ENCODE data around the gene C2orf92.
"Not testable (repeated sequence)": the region's sequence is repeated elsewhere in the genome, so short reads cannot be mapped to it uniquely, and the experiment has no call there.

The C2orf92 gene

DNA sequence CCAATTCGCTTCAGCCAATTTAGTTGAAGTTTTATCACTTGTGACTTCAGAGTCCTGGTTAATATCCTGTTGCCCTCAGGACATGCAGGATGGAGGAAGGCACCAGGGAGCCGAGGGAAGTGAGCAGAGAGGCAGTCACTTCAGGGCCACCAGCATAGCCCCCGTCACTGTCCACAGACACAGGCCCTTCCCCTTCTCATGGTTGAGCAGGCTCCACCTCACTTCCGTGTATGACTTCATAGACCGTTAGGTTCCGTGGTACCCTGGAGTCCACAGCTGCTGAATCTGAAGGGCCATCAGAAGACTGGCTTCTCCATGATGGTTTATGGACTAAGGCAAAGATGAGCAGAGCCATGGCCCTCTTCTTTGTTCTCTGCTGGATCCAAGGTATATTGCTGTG is at the start of gene C2orf92:
Gene C2orf92, plus strand, starts transcription at position 266 of the 400 bp plus-strand sequence. Its CDS starts 76 bp downstream, at position 342.
- TF ChIP-seq, protein P1, sequence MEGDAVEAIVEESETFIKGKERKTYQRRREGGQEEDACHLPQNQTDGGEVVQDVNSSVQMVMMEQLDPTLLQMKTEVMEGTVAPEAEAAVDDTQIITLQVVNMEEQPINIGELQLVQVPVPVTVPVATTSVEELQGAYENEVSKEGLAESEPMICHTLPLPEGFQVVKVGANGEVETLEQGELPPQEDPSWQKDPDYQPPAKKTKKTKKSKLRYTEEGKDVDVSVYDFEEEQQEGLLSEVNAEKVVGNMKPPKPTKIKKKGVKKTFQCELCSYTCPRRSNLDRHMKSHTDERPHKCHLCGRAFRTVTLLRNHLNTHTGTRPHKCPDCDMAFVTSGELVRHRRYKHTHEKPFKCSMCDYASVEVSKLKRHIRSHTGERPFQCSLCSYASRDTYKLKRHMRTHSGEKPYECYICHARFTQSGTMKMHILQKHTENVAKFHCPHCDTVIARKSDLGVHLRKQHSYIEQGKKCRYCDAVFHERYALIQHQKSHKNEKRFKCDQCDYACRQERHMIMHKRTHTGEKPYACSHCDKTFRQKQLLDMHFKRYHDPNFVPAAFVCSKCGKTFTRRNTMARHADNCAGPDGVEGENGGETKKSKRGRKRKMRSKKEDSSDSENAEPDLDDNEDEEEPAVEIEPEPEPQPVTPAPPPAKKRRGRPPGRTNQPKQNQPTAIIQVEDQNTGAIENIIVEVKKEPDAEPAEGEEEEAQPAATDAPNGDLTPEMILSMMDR (IDR thresholded peaks at IDR 0.05; ENCODE audit: insufficient read depth, low read length, poor library complexity, severe bottlenecking), result no peak
- no peak within 1 kb of the TSS for H3K4me3 ChIP-seq (replicated peaks; ENCODE audit: low read depth, low read length)
- DNase-seq (ENCODE audit: extremely low read depth, insufficient read length), result no peak
- no peaks in the 10 kb centered on the region for H3K36me3 ChIP-seq (ENCODE audit: control insufficient read depth, insufficient read depth, low read length)
- no peaks in the 10 kb centered on the region for H3K27me3 ChIP-seq (replicated peaks; ENCODE audit: control insufficient read depth, insufficient read depth, low read length)

DNA sequence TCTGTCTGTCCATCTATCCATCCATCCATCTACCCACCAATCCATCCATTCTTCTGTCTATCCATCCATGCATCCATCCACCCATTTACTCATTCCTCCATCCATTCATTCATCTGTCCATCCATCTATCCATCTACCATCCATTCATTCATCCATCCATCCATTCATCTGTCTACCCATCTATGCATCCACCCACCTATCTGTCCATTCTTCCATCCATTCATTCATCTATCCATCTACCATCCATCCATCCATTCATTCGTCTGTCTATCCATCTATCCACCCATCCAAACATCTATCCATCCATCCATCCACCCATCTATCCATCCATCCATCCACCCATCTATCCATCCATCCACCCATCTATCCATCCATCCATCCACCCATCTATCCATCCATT is 49.0 kb upstream of the C2orf92 start:
- not testable (repeated sequence) for H3K4me3 ChIP-seq (replicated peaks; ENCODE audit: low read depth, low read length); H3K27me3 ChIP-seq (replicated peaks; ENCODE audit: control insufficient read depth, insufficient read depth, low read length); H3K36me3 ChIP-seq (ENCODE audit: control insufficient read depth, insufficient read depth, low read length); DNase-seq (ENCODE audit: extremely low read depth, insufficient read length)

DNA sequence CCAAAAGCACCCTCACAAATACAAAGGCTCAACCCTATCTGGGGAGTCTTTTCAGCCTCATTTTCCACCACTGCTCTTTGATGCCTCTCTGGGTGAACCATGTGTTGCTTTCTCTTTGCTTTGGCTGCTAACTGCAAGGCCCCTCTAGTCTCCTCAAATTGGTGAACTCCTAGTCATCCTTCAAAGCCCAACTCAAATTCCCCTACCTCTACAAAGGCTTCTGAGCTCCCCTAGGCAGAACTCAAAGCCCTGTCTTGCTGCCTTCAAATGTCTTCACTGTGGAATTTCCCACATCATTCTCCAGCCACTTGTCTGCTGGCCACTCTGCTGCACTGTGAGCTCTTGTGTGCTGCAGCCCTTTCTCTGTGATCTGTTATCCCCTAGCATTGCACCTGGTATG is 46.5 kb upstream of the C2orf92 start:
- not testable (repeated sequence) for H3K27me3 ChIP-seq (replicated peaks; ENCODE audit: control insufficient read depth, insufficient read depth, low read length); H3K4me3 ChIP-seq (replicated peaks; ENCODE audit: low read depth, low read length); H3K36me3 ChIP-seq (ENCODE audit: control insufficient read depth, insufficient read depth, low read length); DNase-seq (ENCODE audit: extremely low read depth, insufficient read length)

DNA sequence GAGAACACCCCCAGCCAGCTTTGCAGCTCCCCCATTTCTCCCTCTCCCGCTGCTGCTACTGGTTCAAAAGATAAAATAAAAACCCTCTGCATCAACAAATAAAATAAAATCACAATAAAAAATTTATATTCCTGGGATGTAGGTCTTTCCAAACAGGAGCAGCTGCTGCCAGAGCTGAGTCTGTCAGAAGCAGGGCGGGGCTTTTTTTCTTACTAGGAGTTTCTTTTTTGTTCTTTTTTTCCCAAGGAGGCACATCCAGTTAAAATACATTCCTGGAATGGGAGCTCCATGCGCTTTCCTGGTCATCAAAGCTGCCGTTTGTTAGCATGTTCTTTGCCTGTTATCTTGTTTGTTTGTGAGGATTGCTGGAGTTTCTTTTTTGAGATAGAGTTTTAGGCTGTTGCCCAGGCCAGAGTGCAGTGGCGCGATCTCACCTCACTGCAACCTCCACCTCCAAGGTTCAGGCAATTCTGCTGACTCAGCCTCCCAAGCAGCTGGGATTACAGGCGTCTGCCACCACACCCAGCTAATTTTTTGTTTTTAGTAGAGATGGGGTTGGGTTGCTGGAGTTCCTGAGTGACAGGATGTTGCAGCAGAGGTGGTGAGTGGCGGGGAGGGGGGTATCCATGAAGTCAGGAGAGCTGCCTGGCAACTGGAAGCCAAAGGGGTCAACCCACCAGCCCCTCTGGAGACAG is 44.0 kb upstream of the C2orf92 start:
- not testable (repeated sequence) for H3K4me3 ChIP-seq (replicated peaks; ENCODE audit: low read depth, low read length); DNase-seq (ENCODE audit: extremely low read depth, insufficient read length); H3K27me3 ChIP-seq (replicated peaks; ENCODE audit: control insufficient read depth, insufficient read depth, low read length); H3K36me3 ChIP-seq (ENCODE audit: control insufficient read depth, insufficient read depth, low read length)

DNA sequence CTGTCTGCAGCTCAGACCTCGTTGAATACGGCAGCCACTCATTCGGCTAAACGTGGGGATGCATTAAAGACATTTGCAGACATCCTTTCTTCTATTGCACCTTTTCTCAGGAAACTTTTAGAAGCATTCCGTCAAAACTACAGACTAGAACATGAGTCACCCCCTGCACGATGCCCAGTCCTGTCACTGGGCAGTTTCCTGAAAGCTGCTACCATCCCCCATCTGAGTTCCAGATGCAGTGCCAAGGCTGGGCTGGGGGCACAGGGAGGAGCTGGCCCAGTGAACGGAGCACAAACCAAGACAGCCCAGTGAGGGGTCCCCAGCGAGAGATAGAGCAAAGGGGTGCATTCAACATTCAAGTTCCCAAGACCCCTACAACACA is 43.5 kb upstream of the C2orf92 start:
- H3K4me3 ChIP-seq (replicated peaks; ENCODE audit: low read depth, low read length); H3K36me3 ChIP-seq (ENCODE audit: control insufficient read depth, insufficient read depth, low read length); DNase-seq (ENCODE audit: extremely low read depth, insufficient read length); H3K27me3 ChIP-seq (replicated peaks; ENCODE audit: control insufficient read depth, insufficient read depth, low read length): not testable (repeated sequence)

DNA sequence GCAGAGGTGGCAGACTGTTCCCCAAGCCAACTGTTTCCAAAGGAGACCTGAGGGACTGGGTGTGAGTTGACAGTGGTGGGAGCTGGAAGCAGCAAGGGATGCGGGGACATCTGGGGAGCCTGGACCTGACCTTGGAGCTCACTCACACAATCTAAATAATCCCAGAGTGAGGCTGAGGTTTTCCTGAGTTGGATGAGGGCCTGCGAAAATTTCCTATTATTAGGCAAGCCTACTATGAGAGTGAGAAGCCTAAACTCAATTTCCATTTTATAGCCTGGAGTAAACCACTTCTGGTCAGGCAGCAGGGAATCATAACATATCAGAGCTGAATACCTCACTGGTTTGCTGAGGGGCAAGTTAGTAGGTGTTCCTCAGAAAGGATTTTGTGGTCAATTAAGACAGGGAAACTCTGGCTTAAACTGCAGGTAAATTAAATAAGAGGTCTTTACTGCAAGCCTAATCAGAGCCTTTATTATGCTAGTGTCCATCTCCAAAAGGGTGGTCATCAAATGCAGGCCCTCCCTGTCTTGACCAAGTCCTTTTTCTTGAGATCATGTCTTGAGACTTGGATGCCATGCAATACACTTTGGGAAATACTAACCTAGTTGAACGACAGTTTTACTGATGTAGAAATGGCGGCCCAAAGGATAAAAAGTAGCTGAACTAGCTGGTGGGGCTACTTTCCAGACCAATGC is 25.3 kb upstream of the C2orf92 start:
- no peak overlapping the region for H3K4me3 ChIP-seq (replicated peaks; ENCODE audit: low read depth, low read length)

DNA sequence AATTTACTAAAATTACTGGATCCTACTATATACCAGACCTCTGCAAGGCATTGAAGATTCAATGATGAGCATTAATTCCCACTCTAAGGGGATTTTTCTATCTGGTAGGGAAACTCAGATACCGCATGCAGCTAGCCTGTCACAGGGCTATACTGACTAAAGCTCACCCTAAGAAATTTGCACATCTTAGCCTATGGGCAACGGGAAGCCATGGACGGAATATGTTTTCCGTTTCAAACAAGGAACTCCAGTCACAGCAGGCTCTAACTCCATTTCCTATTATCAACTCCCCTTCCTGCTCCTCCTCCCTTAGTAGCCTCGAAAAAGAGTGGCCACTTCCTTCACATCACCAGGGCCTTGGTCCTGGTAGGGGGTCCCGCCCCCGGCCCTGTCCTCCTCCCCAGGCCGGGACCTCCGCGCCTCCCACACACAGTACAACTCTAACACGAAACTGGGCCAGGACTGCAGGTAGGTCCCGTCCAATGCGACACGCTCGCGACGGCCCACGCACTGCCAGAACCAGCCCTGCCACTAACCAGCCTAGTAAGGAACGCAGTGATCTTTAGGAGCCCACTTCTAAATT is 24.3 kb upstream of the C2orf92 start:
- DNase-seq (ENCODE audit: extremely low read depth, insufficient read length), result no peak
- peak overlapping the region; percentile 84 for H3K4me3 ChIP-seq (replicated peaks; ENCODE audit: low read depth, low read length)
- H3K27me3 ChIP-seq (replicated peaks; ENCODE audit: control insufficient read depth, insufficient read depth, low read length), result no peaks in the 10 kb centered on the region
- TF ChIP-seq, protein P1 (IDR thresholded peaks at IDR 0.05; ENCODE audit: insufficient read depth, low read length, poor library complexity, severe bottlenecking), result no peak
- H3K36me3 ChIP-seq (ENCODE audit: control insufficient read depth, insufficient read depth, low read length), result peaks cover 7% of the 10 kb centered on the region

More for the DNA sequence above, 25.3 kb upstream of the C2orf92 start:
- Histone ChIP-seq H3K36me3 (ENCODE audit: control insufficient read depth, insufficient read depth, low read length) (peaks cover 6% of the 10 kb centered on the region), H3K27me3 (replicated peaks; ENCODE audit: control insufficient read depth, insufficient read depth, low read length) (no peaks in the 10 kb centered on the region)
- TF ChIP-seq, protein P1 (IDR thresholded peaks at IDR 0.05; ENCODE audit: insufficient read depth, low read length, poor library complexity, severe bottlenecking), result no peak
- DNase-seq (ENCODE audit: extremely low read depth, insufficient read length), result no peak
